CD4-positive, alpha-beta memory T cell (primary cell): ENCODE data around the gene ORMDL2. TPM values are rescaled to one million over a fixed set of nuclear protein-coding genes. Genes with fewer than 3 reads are reported as not detected.

ENCODE experiments used
- CTCF ChIA-PET: fragments of 350-600 bp; sonication (Branson Sonifier 250); formaldehyde crosslinking; loops from one replicate; lab custom pipeline; 2021; ENCODE audit warnings: inconsistent platforms; ENCODE audit not compliant: partially characterized antibody; lab: Charles Lee
- POLR2A ChIA-PET: fragments of 350-600 bp; sonication (Branson Sonifier 250); formaldehyde crosslinking; loops from one replicate; lab custom pipeline; 2021; ENCODE audit not compliant: partially characterized antibody; lab: Charles Lee
- DNase-seq, 5 donors: peaks; one replicate each; pipeline versions ENCODE4 v3.0.0 to v3.0.0-alpha.2; 2020 to 2022; ENCODE audit warnings: mixed read lengths in 1 of 5
- H3K27ac ChIP-seq: one replicate; pipeline ENCODE4 v1.7.0; 2013; ENCODE audit warnings: low read depth, low read length
- H3K27me3 ChIP-seq: 2 replicates; pipeline ENCODE4 v1.7.0; 2013; ENCODE audit warnings: mild to moderate bottlenecking, low read length, moderate library complexity; ENCODE audit not compliant: insufficient read depth
- H3K36me3 ChIP-seq: 2 replicates; pipeline ENCODE4 v1.7.0; 2013; ENCODE audit warnings: mild to moderate bottlenecking, low read length, moderate library complexity; ENCODE audit not compliant: insufficient read depth
- H3K4me1 ChIP-seq: 2 replicates; pipeline ENCODE4 v1.7.0; 2013; ENCODE audit warnings: mild to moderate bottlenecking, low read length, moderate library complexity; ENCODE audit not compliant: insufficient read depth
- H3K4me3 ChIP-seq, 2 donors: one replicate each; pipeline ENCODE4 v1.7.0; 2013; ENCODE audit warnings: low read length in 2 of 2, mild to moderate bottlenecking in 1 of 2
- H3K9me3 ChIP-seq, 2 donors: one replicate each; pipeline ENCODE4 v1.7.0; 2013; ENCODE audit warnings: low read length in 2 of 2, control low read depth in 1 of 2; ENCODE audit not compliant: control insufficient read depth in 1 of 2
- H3K27ac Mint-ChIP-seq, 7 donors: one replicate each; pipeline ENCODE4 v1.8.0; 2020 to 2021; ENCODE audit warnings: mixed read lengths in 7 of 7, mild to moderate bottlenecking in 6 of 7, inconsistent platforms in 3 of 7, moderate library complexity in 3 of 7
- H3K27me3 Mint-ChIP-seq, 2 donors: one replicate each; pipeline ENCODE4 v1.8.0; 2020 to 2021; ENCODE audit warnings: mixed read lengths in 2 of 2
- H3K36me3 Mint-ChIP-seq, 2 donors: one replicate each; pipeline ENCODE4 v1.8.0; 2020 to 2021; ENCODE audit warnings: mixed read lengths in 2 of 2, inconsistent platforms in 1 of 2, mild to moderate bottlenecking in 1 of 2
- H3K4me1 Mint-ChIP-seq, 4 donors: one replicate each; pipeline ENCODE4 v1.8.0; 2020 to 2021; ENCODE audit warnings: mixed read lengths in 4 of 4, mild to moderate bottlenecking in 1 of 4
- H3K4me3 Mint-ChIP-seq, 8 donors: one replicate each; pipeline ENCODE4 v1.8.0; 2020 to 2021; ENCODE audit warnings: mixed read lengths in 8 of 8, mild to moderate bottlenecking in 7 of 8, moderate library complexity in 6 of 8, inconsistent platforms in 3 of 8
- H3K9me3 Mint-ChIP-seq, 8 donors: one replicate each; pipeline ENCODE4 v1.8.0; 2020 to 2021; ENCODE audit warnings: mixed read lengths in 8 of 8, mild to moderate bottlenecking in 5 of 8, inconsistent platforms in 3 of 8, moderate library complexity in 1 of 8
- intact Hi-C: fragments of 100-400 bp; cut with micrococcal nuclease; formaldehyde crosslinking; loops from one replicate; pipeline ENCODE4 v1.15.1; 2023
- polyA plus RNA-seq, 2 donors: library from polyadenylated mRNA; unstranded; fragments of 300-500 nt; fragmentation: Illumina TruSeq; gene quantifications; one replicate each; pipeline ENCODE4 v1.2.3, GENCODE V29; 2021
- total RNA-seq, 2 experiments: library from RNA; stranded (reverse); gene quantifications; one replicate each; pipeline ENCODE4 v1.2.3, GENCODE V29; 2021

ORMDL2 gene
- total and polyA plus RNA-seq, 4 experiments from 2014 or later: 42.6 to 142 (median 70.1) TPM

DNA sequence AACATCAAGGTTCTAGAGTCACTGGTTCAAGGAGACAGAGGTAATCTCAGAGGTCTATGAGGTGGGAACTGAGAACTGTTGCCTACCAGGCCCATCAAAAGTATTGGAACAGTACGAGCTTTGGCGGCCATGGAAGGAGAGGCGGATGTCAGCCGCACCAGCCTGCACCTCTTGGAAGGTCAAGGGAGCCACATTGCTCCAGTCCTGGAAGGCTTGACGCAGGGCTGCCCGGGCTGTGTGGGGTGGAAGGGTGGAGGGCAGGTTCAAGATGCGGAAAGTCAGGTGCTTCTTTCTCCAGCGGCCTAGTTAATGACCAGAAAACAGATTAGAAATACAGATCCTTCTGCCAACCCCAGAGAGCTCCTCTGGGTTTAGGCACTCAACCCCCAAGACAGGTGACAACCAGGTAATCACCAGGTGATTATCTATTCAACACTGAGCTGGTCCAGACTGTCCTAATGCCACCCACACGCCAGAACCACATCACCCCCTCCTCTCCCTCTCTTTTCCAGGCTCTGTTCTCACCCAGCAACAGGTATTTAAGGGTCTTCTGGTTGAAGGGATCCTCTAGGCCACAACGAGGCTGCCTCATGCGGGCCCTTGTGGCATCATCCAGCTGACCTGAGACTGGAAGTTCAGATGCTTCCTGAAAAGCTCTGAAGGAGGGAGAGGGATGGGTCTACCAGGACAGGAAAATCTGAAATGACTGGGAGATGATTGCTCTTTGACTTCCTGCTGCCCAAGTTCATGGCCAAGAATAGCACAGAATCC, 22.9 kb downstream of the ORMDL2 start:
- no peaks in the 10 kb centered on the region for H3K36me3 ChIP-seq
- no peaks in the 10 kb centered on the region for H3K9me3 Mint-ChIP-seq
- CTCF ChIA-PET: no interaction called here
- no peaks in the 10 kb centered on the region for H3K36me3 Mint-ChIP-seq
- H3K27me3 ChIP-seq: no peaks in the 10 kb centered on the region
- H3K27me3 Mint-ChIP-seq: no peaks in the 10 kb centered on the region
- peaks cover 0 to 8% (median 3%) of the 10 kb centered on the region in 4 donors for H3K4me1 Mint-ChIP-seq
- H3K9me3 ChIP-seq: no peaks in the 10 kb centered on the region
- intact Hi-C loops: no loop called here
- H3K4me3 ChIP-seq: no peak overlapping the region
- POLR2A ChIA-PET: interaction anchor here (0.5 kb wide), 1 partner anchor 88 kb away, joined by 3 read pairs; no protein-coding TSS in a partner anchor
- no peaks in the 10 kb centered on the region for H3K4me1 ChIP-seq
- no peak for DNase-seq
- no peak overlapping the region for H3K27ac ChIP-seq
- peak overlapping the region in 1 of 7 donors; percentile 47 for H3K27ac Mint-ChIP-seq
- peak overlapping the region in 1 of 8 donors; percentile 22 for H3K4me3 Mint-ChIP-seq

DNA sequence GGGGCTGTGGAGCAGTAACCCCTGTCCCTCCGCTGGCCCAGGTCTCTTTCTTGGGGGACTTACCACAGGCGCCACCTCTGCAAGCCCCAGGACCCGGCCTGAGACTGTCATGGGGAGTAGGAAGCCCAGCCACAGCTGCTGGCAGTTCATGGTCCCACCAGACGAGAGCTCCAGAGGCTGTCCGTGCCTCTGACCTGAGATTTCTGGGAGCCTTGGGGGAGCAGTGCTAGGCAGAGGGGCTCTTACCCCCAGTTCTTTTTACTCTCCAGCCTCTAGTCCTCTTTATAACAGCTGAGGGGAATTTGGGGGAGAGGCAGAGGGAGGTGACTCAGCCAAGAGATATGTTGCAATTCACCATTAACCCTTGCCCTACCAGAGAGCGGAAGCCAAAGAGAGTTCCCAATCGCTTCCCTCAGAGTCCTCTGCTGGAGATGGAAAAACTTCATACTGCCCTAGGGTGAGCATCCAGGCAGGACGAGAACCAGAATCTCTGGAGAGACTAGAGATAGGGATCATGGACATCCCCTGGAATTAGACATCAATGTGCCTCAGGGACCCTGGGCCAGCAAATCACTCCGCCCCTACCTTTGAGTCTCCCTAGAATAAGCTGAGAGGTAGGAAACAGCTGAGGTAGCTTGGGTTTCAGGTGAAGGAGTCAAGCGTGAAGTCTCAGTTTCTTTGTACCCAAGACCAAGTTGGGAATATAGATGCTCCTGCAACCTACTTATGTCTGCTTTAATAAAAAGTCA, 25.0 kb downstream of the ORMDL2 start, which contains the start of gene MMP19:
Gene MMP19 (minus strand): TSS at position 256 of the 749 bp plus-strand sequence. CDS start 106 bp downstream, at position 150.
- Histone ChIP-seq H3K36me3 (no peaks in the 10 kb centered on the region), H3K27me3 (no peaks in the 10 kb centered on the region), H3K27ac (no peak within 1 kb of the TSS), H3K4me3 (no peak within 1 kb of the TSS), H3K4me1 (no peaks in the 10 kb centered on the region), H3K9me3 (no peaks in the 10 kb centered on the region)
- Mint-ChIP-seq H3K4me1 (peaks cover 0 to 8% (median 3%) of the 10 kb centered on the region in 4 donors), H3K27me3 (no peaks in the 10 kb centered on the region), H3K27ac (peak within 1 kb of the TSS in 2 of 7 donors; percentile 56 to 81), H3K4me3 (no peak within 1 kb of the TSS), H3K36me3 (no peaks in the 10 kb centered on the region), H3K9me3 (no peaks in the 10 kb centered on the region)
- ChIA-PET POLR2A (no interaction called here), CTCF (no interaction called here)
- no peak for DNase-seq
- intact Hi-C loops: no loop called here

DNA sequence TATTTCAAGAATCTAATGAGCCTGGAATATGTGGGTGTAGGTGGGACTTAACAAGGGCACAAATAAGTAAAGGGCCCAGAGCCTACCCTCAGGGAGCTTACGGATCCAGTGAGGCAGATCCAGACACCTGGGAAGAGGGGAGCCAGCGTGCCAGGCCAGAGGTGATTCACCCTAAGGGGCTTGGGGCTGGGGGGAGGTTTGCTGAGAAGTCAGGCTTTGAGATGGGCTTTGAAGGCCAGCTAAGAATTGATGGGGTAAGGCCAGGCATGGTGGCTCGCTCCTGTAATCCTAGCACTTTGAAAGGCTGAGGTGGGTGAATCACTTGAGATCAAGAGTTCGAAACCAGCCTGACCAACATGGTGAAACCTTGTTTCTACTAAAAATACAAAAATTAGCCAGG, 25.6 kb downstream of the ORMDL2 start:
- Histone ChIP-seq H3K4me1 (no peaks in the 10 kb centered on the region), H3K36me3 (no peaks in the 10 kb centered on the region), H3K27me3 (no peaks in the 10 kb centered on the region), H3K27ac (no peak overlapping the region), H3K9me3 (no peaks in the 10 kb centered on the region), H3K4me3 (no peak overlapping the region)
- no peaks in the 10 kb centered on the region for H3K27me3 Mint-ChIP-seq
- intact Hi-C loops: no loop called here
- POLR2A ChIA-PET: no interaction called here
- no peak overlapping the region for H3K27ac Mint-ChIP-seq
- no peaks in the 10 kb centered on the region for H3K9me3 Mint-ChIP-seq
- no peak for DNase-seq
- no peak overlapping the region for H3K4me3 Mint-ChIP-seq
- CTCF ChIA-PET: no interaction called here
- H3K36me3 Mint-ChIP-seq: no peaks in the 10 kb centered on the region
- H3K4me1 Mint-ChIP-seq: peaks cover 0 to 8% (median 3%) of the 10 kb centered on the region in 4 donors

DNA sequence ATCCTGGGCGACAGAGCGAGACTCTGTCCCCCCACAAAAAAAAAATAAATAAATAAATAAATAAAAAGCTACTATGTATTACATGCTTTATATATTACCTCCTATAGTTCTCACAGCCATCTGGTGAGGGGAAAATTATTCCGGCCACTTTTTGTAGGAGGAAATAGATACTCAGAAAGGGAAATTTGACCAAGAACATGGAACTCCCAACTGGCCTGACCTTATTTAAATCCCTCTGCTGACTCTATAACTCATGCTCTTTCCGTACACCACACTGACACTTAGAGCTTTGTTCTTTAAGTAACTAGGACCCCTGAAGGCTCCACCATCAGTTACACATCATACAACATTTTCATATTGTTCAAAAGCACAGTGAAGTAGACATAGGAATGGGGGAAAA, 27.1 kb downstream of the ORMDL2 start:
- intact Hi-C loops: no loop called here

DNA sequence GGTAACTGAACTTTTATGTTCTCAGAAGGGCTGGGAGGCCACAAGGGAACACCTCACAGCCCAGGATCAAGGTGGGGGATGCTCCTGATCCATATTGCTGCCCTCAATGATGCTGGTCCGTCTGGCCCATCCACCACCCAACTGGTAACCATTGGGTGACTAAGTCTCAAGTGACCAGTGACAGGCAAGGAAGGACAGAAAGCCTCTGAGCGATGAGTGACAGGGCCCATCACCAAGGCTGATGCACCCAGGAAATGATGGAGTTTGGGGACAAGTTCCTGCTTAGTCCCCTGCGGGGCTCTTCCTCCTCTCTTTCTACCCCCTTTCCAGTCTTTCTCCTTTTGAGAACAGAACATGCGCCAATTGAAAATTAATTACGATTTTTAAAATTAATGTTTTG, 27.5 kb downstream of the ORMDL2 start:
- H3K4me1 ChIP-seq: no peaks in the 10 kb centered on the region
- no peaks in the 10 kb centered on the region for H3K27me3 ChIP-seq
- peaks cover 0 to 8% (median 3%) of the 10 kb centered on the region in 4 donors for H3K4me1 Mint-ChIP-seq
- no peaks in the 10 kb centered on the region for H3K9me3 Mint-ChIP-seq
- no peak overlapping the region for H3K4me3 ChIP-seq
- intact Hi-C loops: no loop called here
- H3K36me3 Mint-ChIP-seq: no peaks in the 10 kb centered on the region
- no peak overlapping the region for H3K27ac ChIP-seq
- H3K27me3 Mint-ChIP-seq: no peaks in the 10 kb centered on the region
- H3K9me3 ChIP-seq: no peaks in the 10 kb centered on the region
- ChIA-PET POLR2A (no interaction called here), CTCF (no interaction called here)
- H3K4me3 Mint-ChIP-seq: no peak overlapping the region
- H3K36me3 ChIP-seq: no peaks in the 10 kb centered on the region
- no peak overlapping the region for H3K27ac Mint-ChIP-seq
- DNase-seq: no peak

More for the DNA sequence above, 27.1 kb downstream of the ORMDL2 start:
- no peaks in the 10 kb centered on the region for H3K9me3 ChIP-seq
- Mint-ChIP-seq H3K27me3 (no peaks in the 10 kb centered on the region), H3K9me3 (no peaks in the 10 kb centered on the region), H3K27ac (no peak overlapping the region), H3K4me3 (no peak overlapping the region), H3K36me3 (no peaks in the 10 kb centered on the region), H3K4me1 (peaks cover 0 to 8% (median 3%) of the 10 kb centered on the region in 4 donors)
- no peaks in the 10 kb centered on the region for H3K36me3 ChIP-seq
- no peak overlapping the region for H3K4me3 ChIP-seq
- DNase-seq: no peak
- H3K27me3 ChIP-seq: no peaks in the 10 kb centered on the region
- no peaks in the 10 kb centered on the region for H3K4me1 ChIP-seq
- POLR2A ChIA-PET: no interaction called here
- CTCF ChIA-PET: no interaction called here
- no peak overlapping the region for H3K27ac ChIP-seq

DNA sequence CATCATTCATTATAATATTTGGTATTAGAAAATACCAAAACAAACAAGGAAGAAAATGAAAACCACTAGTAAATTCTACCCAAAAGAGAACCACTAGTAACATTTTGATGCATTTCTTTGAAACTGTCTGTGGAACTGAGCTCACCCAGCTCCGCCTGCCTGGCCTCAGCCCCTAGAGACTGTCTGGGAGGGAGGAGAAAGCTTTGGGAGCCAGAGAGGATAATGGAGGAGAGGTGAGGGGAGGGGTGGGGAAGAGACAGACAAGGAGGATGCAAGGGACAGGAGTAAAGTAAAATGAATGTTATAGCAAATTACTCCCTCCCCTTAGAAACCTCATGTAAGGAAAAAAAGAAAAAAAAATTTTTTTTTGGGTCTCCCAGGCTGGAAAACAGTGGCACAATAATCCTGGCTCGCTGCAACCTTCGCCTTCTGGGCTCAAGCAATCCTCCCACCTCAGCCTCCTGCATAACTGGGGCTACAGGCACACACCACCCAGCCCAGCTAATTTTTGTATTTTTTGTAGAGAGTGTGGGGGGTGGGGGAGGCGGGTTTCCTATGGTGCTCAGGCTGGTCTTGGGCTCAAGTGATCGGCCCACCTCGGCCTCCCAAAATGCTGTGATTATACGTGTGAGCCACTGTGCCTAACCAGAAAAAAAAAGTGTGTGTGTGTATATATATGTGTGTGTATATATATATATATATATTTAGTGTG, 28.1 kb downstream of the ORMDL2 start:
- Mint-ChIP-seq H3K4me1 (peaks cover 0 to 8% (median 3%) of the 10 kb centered on the region in 4 donors), H3K27me3 (peaks cover 0 to 2% of the 10 kb centered on the region in 2 donors), H3K9me3 (no peaks in the 10 kb centered on the region), H3K36me3 (no peaks in the 10 kb centered on the region), H3K27ac (peak overlapping the region in 1 of 7 donors; percentile 25), H3K4me3 (no peak overlapping the region)
- Histone ChIP-seq H3K4me1 (no peaks in the 10 kb centered on the region), H3K36me3 (no peaks in the 10 kb centered on the region), H3K4me3 (no peak overlapping the region), H3K27me3 (no peaks in the 10 kb centered on the region), H3K27ac (no peak overlapping the region), H3K9me3 (no peaks in the 10 kb centered on the region)
- ChIA-PET POLR2A (no interaction called here), CTCF (no interaction called here)
- DNase-seq: no peak
- intact Hi-C loops: no loop called here

DNA sequence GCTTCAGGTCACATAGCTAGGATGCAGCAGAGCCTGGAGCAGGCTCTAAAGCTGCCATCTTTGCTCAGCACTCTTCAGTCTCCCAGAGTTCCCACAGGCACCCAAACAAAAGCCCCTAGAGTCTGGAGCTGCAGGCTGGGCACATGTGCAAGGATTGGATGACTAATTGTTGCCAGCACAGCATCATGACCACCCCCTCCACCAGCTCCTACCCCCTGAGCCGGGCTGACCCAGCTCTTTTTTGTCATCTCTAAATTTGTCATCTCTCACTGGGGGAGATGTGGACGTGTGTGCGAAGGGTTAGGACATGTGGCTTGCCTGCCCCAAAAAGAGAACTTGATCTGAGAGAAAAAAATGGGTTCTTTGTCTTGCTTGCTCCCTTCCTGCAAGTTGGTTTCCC, 29.2 kb downstream of the ORMDL2 start:
- Mint-ChIP-seq H3K36me3 (no peaks in the 10 kb centered on the region), H3K9me3 (no peaks in the 10 kb centered on the region), H3K27ac (no peak overlapping the region), H3K27me3 (peaks cover 0 to 3% of the 10 kb centered on the region in 2 donors), H3K4me3 (no peak overlapping the region), H3K4me1 (no peaks in the 10 kb centered on the region)
- intact Hi-C loops: no loop called here
- no peaks in the 10 kb centered on the region for H3K9me3 ChIP-seq
- no peaks in the 10 kb centered on the region for H3K4me1 ChIP-seq
- POLR2A ChIA-PET: interaction anchor here (1.0 kb wide), 2 partner anchors 17 to 93 kb away, joined by 3 to 4 read pairs; no protein-coding TSS in a partner anchor
- no peaks in the 10 kb centered on the region for H3K27me3 ChIP-seq
- H3K4me3 ChIP-seq: no peak overlapping the region
- no peaks in the 10 kb centered on the region for H3K36me3 ChIP-seq
- no peak overlapping the region for H3K27ac ChIP-seq
- CTCF ChIA-PET: interaction anchor here (1.6 kb wide), 1 partner anchor 31 kb away, joined by 3 read pairs; no protein-coding TSS in a partner anchor
- no peak for DNase-seq
